ENCODE measurements around the gene ZNF862. TPM values are rescaled to one million over a fixed set of nuclear protein-coding genes. Genes with fewer than 3 reads are reported as not detected.
A peak's percentile ranks its signal among the peaks of the same experiment; 100 is the strongest.

The ZNF862 gene
- total RNA-seq, 1 experiment from 2014 or later = 1.9 TPM

GRCh38 chr7:149882248-149883047 is 44.3 kb downstream of the ZNF862 start:
- no peak overlapping the region for H4K8ac ChIP-seq (replicated peaks; ENCODE audit: insufficient read length, low read depth, low read length)
- no peak overlapping the region for H3K27ac ChIP-seq (ENCODE audit: insufficient read length, low read depth, low read length)
- H3K36me3 Mint-ChIP-seq (ENCODE audit: insufficient read depth in 1 of 3, low read depth in 3 of 3) = no peaks in the 10 kb centered on the region; a peak in 1 of 7 replicates
- H4K20me1 ChIP-seq (ENCODE audit: control insufficient read depth, insufficient read depth, insufficient read length) = no peaks in the 10 kb centered on the region
- no peaks in the 10 kb centered on the region for H3K9me3 Mint-ChIP-seq
- no peak overlapping the region for H2BK15ac ChIP-seq (ENCODE audit: low read depth, low read length)
- no peak overlapping the region for H3K56ac ChIP-seq (ENCODE audit: insufficient read length, low read depth, low read length)
- H3K4me2 ChIP-seq (ENCODE audit: insufficient read depth, insufficient read length, low read length) = no peak overlapping the region
- H3K27me3 Mint-ChIP-seq (ENCODE audit: low read depth) = peaks cover 25% of the 10 kb centered on the region
- H3K23me2 ChIP-seq (ENCODE audit: insufficient read length, low read depth, low read length, poor library complexity, severe bottlenecking) = no peaks in the 10 kb centered on the region
- no peak overlapping the region for H2AFZ ChIP-seq (ENCODE audit: low read length)
- H3K9ac ChIP-seq (ENCODE audit: extremely low read depth, insufficient read length, low read length) = no peak overlapping the region
- no peaks in the 10 kb centered on the region for H3K79me1 ChIP-seq (ENCODE audit: insufficient read depth, low read depth, low read length, poor library complexity, severe bottlenecking)
- H3K27me3 ChIP-seq (ENCODE audit: insufficient read depth, low read length) = no peaks in the 10 kb centered on the region
- H2BK12ac ChIP-seq (ENCODE audit: insufficient read length, low read depth, low read length) = no peak overlapping the region
- H4K91ac ChIP-seq (ENCODE audit: insufficient read length, low read depth, low read length) = no peak overlapping the region
- no peak overlapping the region for H3K23ac ChIP-seq (ENCODE audit: insufficient read length, low read depth, low read length)
- H2BK120ac ChIP-seq (ENCODE audit: low read depth, low read length, poor library complexity, severe bottlenecking) = no peak overlapping the region
- no peaks in the 10 kb centered on the region for H3K9me3 ChIP-seq (ENCODE audit: control insufficient read depth, low read depth, low read length)
- H3K4me3 Mint-ChIP-seq = no peak overlapping the region
- H3K4ac ChIP-seq (ENCODE audit: low read depth, low read length) = no peak overlapping the region
- peaks cover 21 to 25% of the 10 kb centered on the region in 2 experiments for H3K4me1 Mint-ChIP-seq
- no peak overlapping the region for H2BK20ac ChIP-seq (ENCODE audit: low read depth, low read length, poor library complexity, severe bottlenecking)
- H3K4me1 ChIP-seq (ENCODE audit: insufficient read depth, low read length) = no peaks in the 10 kb centered on the region
- H2BK5ac ChIP-seq (ENCODE audit: insufficient read length, low read length) = no peak overlapping the region
- no peak overlapping the region for H4K5ac ChIP-seq (ENCODE audit: insufficient read length, low read depth, low read length)
- no peak overlapping the region for H3K27ac Mint-ChIP-seq
- no peak overlapping the region for H2AK5ac ChIP-seq (ENCODE audit: insufficient read length, low read length)
- H3K14ac ChIP-seq (ENCODE audit: insufficient read depth, low read length) = no peak overlapping the region
- H3K18ac ChIP-seq (ENCODE audit: insufficient read length, low read depth, low read length) = no peak overlapping the region
- DNase-seq = peak; percentile 14
- no peaks in the 10 kb centered on the region for H3K79me2 ChIP-seq (ENCODE audit: insufficient read depth, low read length)
- TF ChIP-seq, protein P1, sequence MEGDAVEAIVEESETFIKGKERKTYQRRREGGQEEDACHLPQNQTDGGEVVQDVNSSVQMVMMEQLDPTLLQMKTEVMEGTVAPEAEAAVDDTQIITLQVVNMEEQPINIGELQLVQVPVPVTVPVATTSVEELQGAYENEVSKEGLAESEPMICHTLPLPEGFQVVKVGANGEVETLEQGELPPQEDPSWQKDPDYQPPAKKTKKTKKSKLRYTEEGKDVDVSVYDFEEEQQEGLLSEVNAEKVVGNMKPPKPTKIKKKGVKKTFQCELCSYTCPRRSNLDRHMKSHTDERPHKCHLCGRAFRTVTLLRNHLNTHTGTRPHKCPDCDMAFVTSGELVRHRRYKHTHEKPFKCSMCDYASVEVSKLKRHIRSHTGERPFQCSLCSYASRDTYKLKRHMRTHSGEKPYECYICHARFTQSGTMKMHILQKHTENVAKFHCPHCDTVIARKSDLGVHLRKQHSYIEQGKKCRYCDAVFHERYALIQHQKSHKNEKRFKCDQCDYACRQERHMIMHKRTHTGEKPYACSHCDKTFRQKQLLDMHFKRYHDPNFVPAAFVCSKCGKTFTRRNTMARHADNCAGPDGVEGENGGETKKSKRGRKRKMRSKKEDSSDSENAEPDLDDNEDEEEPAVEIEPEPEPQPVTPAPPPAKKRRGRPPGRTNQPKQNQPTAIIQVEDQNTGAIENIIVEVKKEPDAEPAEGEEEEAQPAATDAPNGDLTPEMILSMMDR (conservative IDR thresholded peaks at IDR 0.05) = no peak
- WGBS (ENCODE audit: extremely low coverage, insufficient read length, low lambda C conversion rate) = no CpG with 5 or more reads among the region's 11 CpGs
- no peak overlapping the region for H3T11ph ChIP-seq (ENCODE audit: low read length)

Data from H9 (cell line).